ENCODE data around the gene MIOX. TPM values are rescaled to one million over a fixed set of nuclear protein-coding genes. Genes with fewer than 3 reads are reported as not detected.

The MIOX gene
- total RNA-seq, 6 donors from 2014 or later, result not detected

DNA sequence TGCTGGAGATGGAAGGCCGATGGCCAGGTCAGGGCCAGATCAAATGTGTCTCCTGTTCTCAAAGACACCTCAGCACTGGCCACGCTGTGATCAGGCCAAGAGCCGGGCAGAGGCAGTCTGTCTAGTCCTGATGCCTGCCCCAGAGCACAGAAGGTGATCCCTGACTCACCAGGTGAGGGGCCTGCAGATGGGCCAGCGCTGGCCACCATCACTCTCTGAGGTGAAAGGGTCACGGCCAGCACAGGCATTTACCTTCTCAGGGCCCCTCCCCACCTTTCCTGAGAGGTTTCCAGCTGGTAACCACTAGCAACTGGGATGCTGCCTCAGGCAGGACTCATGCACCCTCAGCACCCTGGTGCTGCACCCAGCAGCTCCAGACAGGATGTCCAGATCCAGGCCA is 14.7 kb upstream of the MIOX start:
- 20 to 83% methylated on average over 1 to 4 of the region's 5 CpGs for WGBS, 2 donors
- Histone ChIP-seq H3K36me3 (peaks cover 4 to 13% (median 13%) of the 10 kb centered on the region in 4 donors), H3K4me1 (peaks cover 50 to 66% (median 54%) of the 10 kb centered on the region in 4 donors), H3K27me3 (no peaks in the 10 kb centered on the region), H3K4me3 (no peak overlapping the region), H3K27ac (no peak overlapping the region), H3K9me3 (no peaks in the 10 kb centered on the region)
- ATAC-seq (ENCODE audit: low FRiP score in 2 of 2) (no peak), DNase-seq (no peak)
- TF ChIP-seq, protein P1, sequence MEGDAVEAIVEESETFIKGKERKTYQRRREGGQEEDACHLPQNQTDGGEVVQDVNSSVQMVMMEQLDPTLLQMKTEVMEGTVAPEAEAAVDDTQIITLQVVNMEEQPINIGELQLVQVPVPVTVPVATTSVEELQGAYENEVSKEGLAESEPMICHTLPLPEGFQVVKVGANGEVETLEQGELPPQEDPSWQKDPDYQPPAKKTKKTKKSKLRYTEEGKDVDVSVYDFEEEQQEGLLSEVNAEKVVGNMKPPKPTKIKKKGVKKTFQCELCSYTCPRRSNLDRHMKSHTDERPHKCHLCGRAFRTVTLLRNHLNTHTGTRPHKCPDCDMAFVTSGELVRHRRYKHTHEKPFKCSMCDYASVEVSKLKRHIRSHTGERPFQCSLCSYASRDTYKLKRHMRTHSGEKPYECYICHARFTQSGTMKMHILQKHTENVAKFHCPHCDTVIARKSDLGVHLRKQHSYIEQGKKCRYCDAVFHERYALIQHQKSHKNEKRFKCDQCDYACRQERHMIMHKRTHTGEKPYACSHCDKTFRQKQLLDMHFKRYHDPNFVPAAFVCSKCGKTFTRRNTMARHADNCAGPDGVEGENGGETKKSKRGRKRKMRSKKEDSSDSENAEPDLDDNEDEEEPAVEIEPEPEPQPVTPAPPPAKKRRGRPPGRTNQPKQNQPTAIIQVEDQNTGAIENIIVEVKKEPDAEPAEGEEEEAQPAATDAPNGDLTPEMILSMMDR (IDR thresholded peaks at IDR 0.05), result no peak
- no peak for TF ChIP-seq POLR2AphosphoS5 (IDR thresholded peaks at IDR 0.05)
- TF ChIP-seq POLR2A (IDR thresholded peaks at IDR 0.05), result no peak
- no peak for TF ChIP-seq EP300 (IDR thresholded peaks at IDR 0.05)

DNA sequence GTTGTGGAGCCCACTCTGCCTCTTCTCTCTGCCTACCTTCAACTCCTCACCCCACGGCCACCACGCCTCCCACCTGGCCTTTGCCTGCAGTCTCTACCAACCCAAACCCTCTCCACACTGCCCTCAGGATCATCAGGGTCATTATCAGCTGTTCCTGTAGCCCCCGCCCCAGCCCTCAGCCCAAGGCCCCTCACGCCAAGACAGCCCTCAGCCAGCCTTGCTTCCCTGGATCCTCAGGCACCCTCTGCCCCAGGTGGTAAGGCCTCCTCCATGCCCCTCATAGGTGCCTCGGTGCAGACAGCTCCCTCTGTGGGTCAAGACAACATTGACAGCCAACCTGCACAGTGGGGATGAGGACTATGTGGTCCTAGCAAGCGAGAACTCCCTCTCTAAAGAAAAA is 13.6 kb upstream of the MIOX start:
- no peaks in the 10 kb centered on the region for H3K9me3 ChIP-seq
- peaks cover 0 to 2% (median 2%) of the 10 kb centered on the region in 4 donors for H3K36me3 ChIP-seq
- H3K27ac ChIP-seq, result peak overlapping the region in 1 of 4 donors; percentile 93
- no peak for TF ChIP-seq EP300 (IDR thresholded peaks at IDR 0.05)
- TF ChIP-seq POLR2AphosphoS5 (IDR thresholded peaks at IDR 0.05), result no peak
- TF ChIP-seq, protein P1 (IDR thresholded peaks at IDR 0.05), result peak in 2 of 6 experiments; percentile 5 to 15
- peak overlapping the region in 1 of 4 donors; percentile 97 for H3K4me3 ChIP-seq
- no peak for ATAC-seq (ENCODE audit: low FRiP score in 2 of 2)
- H3K4me1 ChIP-seq, result peaks cover 50 to 66% (median 54%) of the 10 kb centered on the region in 4 donors
- DNase-seq, result no peak
- WGBS, 2 donors, result 77 to 94% methylated on average over 5 to 6 of the region's 6 CpGs
- H3K27me3 ChIP-seq, result no peaks in the 10 kb centered on the region

DNA sequence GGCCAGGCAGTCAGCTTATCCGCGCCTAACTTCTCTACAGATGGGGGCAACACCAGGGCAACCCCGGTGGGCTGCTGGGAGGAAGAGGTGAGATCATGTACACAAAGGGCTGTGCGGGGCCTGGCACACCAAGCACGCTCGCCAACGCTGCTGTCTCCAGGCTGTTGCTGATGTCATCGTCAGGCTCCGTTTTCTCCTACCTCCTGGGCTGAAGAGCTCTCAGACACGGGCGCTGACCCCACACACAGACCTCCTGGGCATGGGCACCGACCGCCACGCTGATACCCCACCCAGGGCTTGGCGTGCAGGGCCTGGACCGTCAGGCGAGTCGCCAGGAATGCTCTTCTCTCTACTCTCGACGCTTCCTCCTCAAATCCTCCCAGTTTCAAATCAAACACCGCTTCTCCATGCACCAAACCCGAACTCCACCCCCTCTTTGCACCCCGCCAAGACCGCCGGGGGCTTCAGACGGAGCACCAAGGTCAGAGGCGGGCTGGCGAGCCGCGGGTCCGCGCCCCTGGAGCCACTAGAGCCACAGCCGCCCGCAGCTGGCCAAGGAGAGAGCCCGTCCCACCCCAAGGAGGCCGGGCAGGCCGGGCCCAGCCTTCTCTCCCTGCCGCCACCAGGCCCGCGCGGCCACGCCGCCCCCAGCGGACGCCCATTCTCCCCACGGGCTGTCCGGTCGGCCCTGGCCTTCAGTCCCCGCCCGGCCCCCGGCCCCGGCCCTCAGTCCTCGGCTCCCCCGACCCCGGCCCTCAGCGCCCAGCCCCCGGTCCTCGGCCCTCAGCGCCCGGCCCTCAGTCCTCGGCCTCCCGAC is 12.6 kb upstream of the MIOX start:
- Histone ChIP-seq H3K4me1 (peaks cover 49 to 60% (median 54%) of the 10 kb centered on the region in 4 donors), H3K27ac (peak overlapping the region; percentile 81 to 93 (median 84)), H3K36me3 (no peaks in the 10 kb centered on the region), H3K27me3 (no peaks in the 10 kb centered on the region), H3K9me3 (no peaks in the 10 kb centered on the region), H3K4me3 (peak overlapping the region; percentile 89 to 99 (median 95))
- peak; percentile 16 to 59 for ATAC-seq (ENCODE audit: low FRiP score in 2 of 2)
- WGBS, 2 donors, result 4 to 7% methylated on average over 16 to 37 of the region's 62 CpGs
- TF ChIP-seq, protein P1 (IDR thresholded peaks at IDR 0.05), result no peak
- TF ChIP-seq POLR2A (IDR thresholded peaks at IDR 0.05) (no peak), EP300 (IDR thresholded peaks at IDR 0.05) (no peak), POLR2AphosphoS5 (IDR thresholded peaks at IDR 0.05) (no peak)
- DNase-seq, result peak; percentile 43 to 91

DNA sequence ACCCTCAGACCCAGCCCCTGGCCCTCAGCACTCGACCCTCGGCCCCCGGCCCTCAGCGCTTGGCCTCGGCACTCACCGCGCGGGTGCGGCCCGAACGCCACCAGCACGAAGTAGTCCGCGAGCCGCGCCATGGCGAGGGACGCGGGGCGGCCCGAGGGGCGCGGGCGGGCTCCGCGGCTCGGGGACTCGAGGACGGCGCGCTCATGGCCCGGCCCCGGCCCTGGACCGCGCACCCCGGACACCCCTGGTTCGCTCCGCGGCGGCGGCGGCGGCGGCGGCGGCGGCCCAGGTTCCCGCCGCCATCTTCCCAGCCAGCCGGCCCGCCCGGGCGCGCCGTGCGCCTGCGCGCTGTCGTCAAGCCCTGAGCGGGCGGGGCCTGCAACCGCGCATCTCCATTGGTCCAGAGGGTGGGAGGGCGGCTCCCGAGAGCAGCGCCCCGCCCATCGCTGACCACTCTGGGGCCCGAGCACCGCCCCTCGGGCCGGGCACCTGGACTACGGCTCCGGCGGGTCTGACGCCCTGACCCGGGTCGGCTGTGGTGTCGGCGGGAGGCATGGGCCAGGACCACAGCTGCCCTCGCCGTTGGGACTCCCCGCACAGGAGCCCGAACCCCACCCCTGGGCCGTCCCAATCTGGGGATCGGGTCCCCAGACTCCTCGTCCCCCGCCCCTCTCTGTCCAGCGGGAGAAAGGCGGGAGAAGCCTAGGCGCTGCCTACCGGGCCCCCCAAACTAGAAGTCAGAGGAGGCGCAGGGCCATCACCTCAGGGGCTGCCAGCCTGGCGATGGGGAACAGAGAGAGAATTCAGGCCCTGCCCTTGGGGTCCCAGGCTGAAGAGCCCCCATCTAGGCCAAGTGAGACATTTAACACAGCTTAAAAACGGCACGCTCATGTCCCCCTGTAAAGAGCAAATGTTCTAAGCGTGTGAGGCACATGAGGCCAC is 11.7 kb upstream of the MIOX start, which contains the start of gene SBF1:
Gene SBF1, minus strand, starts transcription at position 326 of the 942 bp plus-strand sequence. Its CDS starts 195 bp downstream, at position 131.
- DNase-seq, result peak; percentile 95 to 98
- Histone ChIP-seq H3K9me3 (no peaks in the 10 kb centered on the region), H3K36me3 (no peaks in the 10 kb centered on the region), H3K4me1 (peaks cover 40 to 50% (median 46%) of the 10 kb centered on the region in 4 donors), H3K27ac (peak within 1 kb of the TSS; percentile 81 to 93 (median 86)), H3K27me3 (no peaks in the 10 kb centered on the region), H3K4me3 (peak within 1 kb of the TSS; percentile 89 to 99 (median 95))
- peak; percentile 95 to 97 for ATAC-seq (ENCODE audit: low FRiP score in 2 of 2)
- peak in 3 of 4 donors; percentile 37 to 79 (median 53) for TF ChIP-seq POLR2A (IDR thresholded peaks at IDR 0.05)
- peak in 1 of 2 donors; percentile 56 for TF ChIP-seq POLR2AphosphoS5 (IDR thresholded peaks at IDR 0.05)
- TF ChIP-seq EP300 (IDR thresholded peaks at IDR 0.05), result no peak
- TF ChIP-seq, protein P1 (IDR thresholded peaks at IDR 0.05), result peak in 3 of 6 experiments; percentile 6 to 17 (median 7)
- WGBS, 2 donors, result 19 to 27% methylated on average over 3 to 7 of the region's 97 CpGs
